B cell (primary cell): ENCODE measurements around the gene RABGAP1L. TPM values are rescaled to one million over a fixed set of nuclear protein-coding genes. Genes with fewer than 3 reads are reported as not detected.

Experiments used
- ATAC-seq: fragments of 200-7000 bp; cut with Tn5 transposase; one replicate; pipeline ENCODE4 v1.10.0; 2021; ENCODE audit warnings: low read depth, mild to moderate bottlenecking, moderate number of reproducible peaks, moderate library complexity
- CTCF ChIA-PET: fragments of 350-600 bp; sonication (Branson Sonifier 250); formaldehyde crosslinking; loops from one replicate; lab custom pipeline; 2021; ENCODE audit warnings: antibody characterized with exemption, inconsistent platforms; lab: Charles Lee
- POLR2A ChIA-PET: fragments of 350-600 bp; sonication (Branson Sonifier 250); formaldehyde crosslinking; loops from one replicate; lab custom pipeline; 2021; ENCODE audit warnings: antibody characterized with exemption; lab: Charles Lee
- DNase-seq: peaks from one replicate; pipeline ENCODE4 v3.0.0; 2013
- H2AFZ ChIP-seq: 2 replicates; pipeline ENCODE4 v1.6.1; 2012; ENCODE audit warnings: mild to moderate bottlenecking, low read depth, low read length; ENCODE audit not compliant: insufficient read depth, poor library complexity, severe bottlenecking
- H3K27ac ChIP-seq, 2 donors: 1 replicate in 1 of 2; 2 replicates in 1 of 2; pipeline ENCODE4 v1.5.1; 2012 to 2013; ENCODE audit warnings: low read length in 2 of 2, mild to moderate bottlenecking in 2 of 2, moderate library complexity in 1 of 2
- H3K27me3 ChIP-seq, 4 experiments: fragments of 200-600 bp in 1 of 4; sonication (generic) in 1 of 4; replicated peaks in 1 of 4; 1 replicate in 2 of 4; 2 replicates in 2 of 4; pipeline versions ENCODE4 v1.6.1 to v1.7.0; 2013 to 2016; ENCODE audit warnings: low read length in 3 of 4, mild to moderate bottlenecking in 2 of 4, mixed read lengths in 1 of 4, moderate library complexity in 1 of 4; ENCODE audit not compliant: insufficient read depth in 4 of 4, control insufficient read depth in 3 of 4; ENCODE audit errors: control extremely low read depth in 1 of 4
- H3K36me3 ChIP-seq, 2 experiments: replicated peaks in 1 of 2; 1 replicate in 1 of 2; 2 replicates in 1 of 2; pipeline versions ENCODE4 v1.6.1 to v1.7.1; 2013; ENCODE audit warnings: low read length in 1 of 2; ENCODE audit not compliant: insufficient read depth in 2 of 2, control insufficient read depth in 1 of 2; ENCODE audit errors: control extremely low read depth in 1 of 2, extremely low read depth in 1 of 2
- H3K4me1 ChIP-seq, 2 donors: fragments of 200-600 bp in 1 of 2; sonication (generic) in 1 of 2; 1 replicate in 1 of 2; 2 replicates in 1 of 2; pipeline versions ENCODE4 v1.5.1 to v1.6.1; 2013 to 2017; ENCODE audit warnings: low read length in 2 of 2; ENCODE audit not compliant: control insufficient read depth in 2 of 2, insufficient read depth in 2 of 2
- H3K4me2 ChIP-seq: replicated peaks from 2 replicates; pipeline ENCODE3; 2012; ENCODE audit warnings: mild to moderate bottlenecking, low read depth, low read length; ENCODE audit not compliant: poor library complexity, severe bottlenecking
- H3K4me3 ChIP-seq, 5 experiments: fragments of 200-600 bp in 1 of 5; sonication (generic) in 1 of 5; 1 replicate in 3 of 5; 2 replicates in 2 of 5; pipeline versions ENCODE4 v1.5.1 to v1.7.0; 2011 to 2016; ENCODE audit warnings: low read length in 4 of 5, mild to moderate bottlenecking in 4 of 5, low read depth in 2 of 5, control low read depth in 1 of 5, moderate library complexity in 1 of 5; ENCODE audit not compliant: insufficient read depth in 1 of 5; ENCODE audit errors: control extremely low read depth in 1 of 5, extremely low read depth in 1 of 5
- H3K79me2 ChIP-seq: fragments of 200-600 bp; sonication (generic); one replicate; pipeline ENCODE4 v1.6.0; 2016; ENCODE audit warnings: low read length; ENCODE audit not compliant: control insufficient read depth, insufficient read depth
- H3K9ac ChIP-seq: fragments of 200-600 bp; sonication (generic); 2 replicates; pipeline ENCODE4 v1.6.1; 2017; ENCODE audit warnings: mild to moderate bottlenecking, low read length, moderate library complexity
- H3K9me3 ChIP-seq, 3 donors: one replicate each; pipeline versions ENCODE4 v1.6.1 to v1.7.1; 2013; ENCODE audit warnings: low read length in 2 of 3; ENCODE audit not compliant: control insufficient read depth in 2 of 3, insufficient read depth in 1 of 3; ENCODE audit errors: control extremely low read depth in 1 of 3
- H4K20me1 ChIP-seq: 2 replicates; pipeline ENCODE4 v1.6.0; 2012; ENCODE audit warnings: mild to moderate bottlenecking, low read length; ENCODE audit not compliant: insufficient read depth, control insufficient read depth, poor library complexity, severe bottlenecking
- H3K27ac Mint-ChIP-seq: one replicate; pipeline ENCODE4 v1.8.0; 2021; ENCODE audit warnings: mixed read lengths
- H3K27me3 Mint-ChIP-seq: one replicate; pipeline ENCODE4 v1.8.0; 2021; ENCODE audit warnings: mixed read lengths
- H3K4me1 Mint-ChIP-seq: one replicate; pipeline ENCODE4 v1.8.0; 2021; ENCODE audit warnings: mixed read lengths
- H3K4me3 Mint-ChIP-seq: one replicate; pipeline ENCODE4 v1.8.0; 2021; ENCODE audit warnings: mixed read lengths
- H3K9me3 Mint-ChIP-seq: one replicate; pipeline ENCODE4 v1.8.0; 2022; ENCODE audit warnings: mixed read lengths; ENCODE audit not compliant: insufficient read depth
- CTCF ChIP-seq: fragments of 200-600 bp; IDR thresholded peaks from one replicate; pipeline ENCODE4 v1.8.0; 2022; ENCODE audit warnings: antibody characterized with exemption, mild to moderate bottlenecking
- EZH2 ChIP-seq: IDR thresholded peaks from 2 replicates; pipeline ENCODE4 v1.6.1; 2012; ENCODE audit warnings: borderline replicate concordance, low read depth, mild to moderate bottlenecking, moderate library complexity, low read length; ENCODE audit not compliant: insufficient read depth, poor library complexity, severe bottlenecking
- WGBS: methylation state at CpG from one replicate; pipeline ENCODE4 v1.1.5; 2013; ENCODE audit warnings: missing lambda C conversion rate; ENCODE audit not compliant: insufficient coverage; 5-methylcytosine and 5-hydroxymethylcytosine counted together
- intact Hi-C: fragments of 100-400 bp; cut with micrococcal nuclease; formaldehyde crosslinking; loops from one replicate; pipeline ENCODE4 v1.10.0; 2022
- polyA plus RNA-seq: library from polyadenylated mRNA; depleted of rRNA; stranded (reverse); fragments of >200 nt; gene quantifications from 2 replicates; pipeline ENCODE4 v1.2.3, GENCODE V29; 2012
- total RNA-seq, 2 donors: library from RNA; stranded (reverse); fragments of 120-200 nt in 1 of 2; gene quantifications; 1 replicate in 1 of 2; 2 replicates in 1 of 2; pipeline versions ENCODE4 v1.2.3 to v1.2.4, GENCODE V29; 2013 to 2022

RABGAP1L gene
- total and polyA plus RNA-seq, 2 donors (not counting 1 experiment from before 2014, with no cell fraction given) = 34.9 to 159 TPM

GRCh38 chr1:174358786-174359453, 199.6 kb downstream of the RABGAP1L start:
- TF ChIP-seq CTCF (no peak), EZH2 (no peak)
- H4K20me1 ChIP-seq = no peaks in the 10 kb centered on the region
- H3K27me3 Mint-ChIP-seq = no peaks in the 10 kb centered on the region
- DNase-seq (no peak), ATAC-seq (no peak)
- no peak overlapping the region for H3K4me3 Mint-ChIP-seq
- H2AFZ ChIP-seq = no peak overlapping the region
- H3K36me3 ChIP-seq = peaks cover 1 to 4% of the 10 kb centered on the region in 2 experiments
- H3K79me2 ChIP-seq = peaks cover 7% of the 10 kb centered on the region
- H3K27ac ChIP-seq = no peak overlapping the region
- H3K9me3 ChIP-seq = no peaks in the 10 kb centered on the region
- no peaks in the 10 kb centered on the region for H3K9me3 Mint-ChIP-seq
- ChIA-PET CTCF (interaction anchor here (0.8 kb wide), 1 partner anchor 29 kb away, joined by 3 read pairs; no protein-coding TSS in a partner anchor), POLR2A (no interaction called here)
- no peak overlapping the region for H3K27ac Mint-ChIP-seq
- no peaks in the 10 kb centered on the region for H3K27me3 ChIP-seq
- peaks cover 24% of the 10 kb centered on the region for H3K4me1 Mint-ChIP-seq
- no peak overlapping the region for H3K9ac ChIP-seq
- no peak overlapping the region for H3K4me2 ChIP-seq
- intact Hi-C loops = no loop called here
- H3K4me1 ChIP-seq = no peaks in the 10 kb centered on the region
- no peak overlapping the region for H3K4me3 ChIP-seq
- WGBS = 100% methylated on average over 2 of the region's 6 CpGs

GRCh38 chr1:174359454-174359805, 200.1 kb downstream of the RABGAP1L start:
- H3K4me3 Mint-ChIP-seq = no peak overlapping the region
- CTCF ChIA-PET = interaction anchor here (0.8 kb wide), 1 partner anchor 30 kb away, joined by 3 read pairs; no protein-coding TSS in a partner anchor
- H3K4me1 Mint-ChIP-seq = peaks cover 24% of the 10 kb centered on the region

More at GRCh38 chr1:174359454-174359805, 200.1 kb downstream of the RABGAP1L start:
- Mint-ChIP-seq H3K9me3 (no peaks in the 10 kb centered on the region), H3K27ac (no peak overlapping the region), H3K27me3 (no peaks in the 10 kb centered on the region)
- Histone ChIP-seq H3K27ac (no peak overlapping the region), H3K79me2 (peaks cover 7% of the 10 kb centered on the region), H3K4me1 (no peaks in the 10 kb centered on the region), H4K20me1 (no peaks in the 10 kb centered on the region), H3K9me3 (no peaks in the 10 kb centered on the region), H3K4me3 (no peak overlapping the region), H3K27me3 (no peaks in the 10 kb centered on the region), H3K36me3 (peaks cover 1 to 4% of the 10 kb centered on the region in 2 experiments), H2AFZ (no peak overlapping the region), H3K9ac (no peak overlapping the region), H3K4me2 (no peak overlapping the region)
- no CpG with 5 or more reads among the region's 2 CpGs for WGBS
- DNase-seq = no peak
- no peak for TF ChIP-seq EZH2
- no peak for TF ChIP-seq CTCF
- POLR2A ChIA-PET = no interaction called here
- ATAC-seq = no peak
- intact Hi-C loops = no loop called here
